Liver (tissue), 9 donors: ENCODE measurements around the gene MAP1S. TPM values are rescaled to one million over a fixed set of nuclear protein-coding genes. Genes with fewer than 3 reads are reported as not detected.

Experiments used
- DNase-seq: peaks from one replicate; pipeline ENCODE4 v3.0.0-alpha.2; 2017; ENCODE audit warnings: low spot score
- H3K27ac ChIP-seq, 2 donors: one replicate each; pipeline ENCODE4 v1.7.0; 2013; ENCODE audit warnings: inconsistent platforms in 2 of 2, low read length in 2 of 2, control low read depth in 1 of 2, low read depth in 1 of 2, mild to moderate bottlenecking in 1 of 2
- H3K27me3 ChIP-seq, 4 donors: one replicate each; pipeline versions ENCODE4 v1.6.1 to v1.7.0; 2013; ENCODE audit warnings: low read length in 3 of 4, inconsistent platforms in 1 of 4, mild to moderate bottlenecking in 1 of 4, moderate library complexity in 1 of 4; ENCODE audit not compliant: control insufficient read depth in 4 of 4, insufficient read depth in 4 of 4
- H3K36me3 ChIP-seq, 4 donors: one replicate each; pipeline versions ENCODE4 v1.6.1 to v1.7.0; 2013; ENCODE audit warnings: low read length in 3 of 4, mild to moderate bottlenecking in 3 of 4, low read depth in 1 of 4, moderate library complexity in 1 of 4; ENCODE audit not compliant: control insufficient read depth in 4 of 4, insufficient read depth in 3 of 4
- H3K4me1 ChIP-seq, 4 donors: one replicate each; pipeline versions ENCODE4 v1.6.1 to v1.7.0; 2013; ENCODE audit warnings: low read length in 3 of 4, mild to moderate bottlenecking in 3 of 4, moderate library complexity in 1 of 4; ENCODE audit not compliant: control insufficient read depth in 4 of 4, insufficient read depth in 4 of 4
- H3K4me3 ChIP-seq, 3 donors: one replicate each; pipeline versions ENCODE4 v1.6.1 to v1.7.0; 2013; ENCODE audit warnings: low read length in 3 of 3, control low read depth in 1 of 3, low read depth in 1 of 3, mild to moderate bottlenecking in 1 of 3
- H3K9ac ChIP-seq, 2 donors: one replicate each; pipeline ENCODE4 v1.7.0; 2013; ENCODE audit warnings: low read length in 2 of 2, mild to moderate bottlenecking in 2 of 2, moderate library complexity in 2 of 2, control low read depth in 1 of 2, low read depth in 1 of 2
- H3K9me3 ChIP-seq, 4 donors: one replicate each; pipeline versions ENCODE4 v1.6.1 to v1.7.0; 2013; ENCODE audit warnings: low read length in 3 of 4; ENCODE audit not compliant: control insufficient read depth in 4 of 4
- EGR1 ChIP-seq, 2 donors: IDR thresholded peaks; 2 replicates each; pipeline ENCODE4 v1.6.1; 2016 to 2018; ENCODE audit warnings: antibody characterized with exemption in 2 of 2, low read depth in 2 of 2
- FOXA2 ChIP-seq: IDR thresholded peaks from 2 replicates; pipeline ENCODE4 v1.6.1; 2016; ENCODE audit warnings: antibody characterized with exemption
- GABPA ChIP-seq, 2 donors: IDR thresholded peaks in 1 of 2; conservative IDR thresholded peaks in 1 of 2; 2 replicates each; pipeline ENCODE4 v1.6.1; 2016; ENCODE audit warnings: antibody characterized with exemption in 2 of 2, mild to moderate bottlenecking in 1 of 2, moderate library complexity in 1 of 2
- HNF4A ChIP-seq, 2 donors: conservative IDR thresholded peaks; 2 replicates each; pipeline ENCODE4 v1.6.1; 2016; ENCODE audit warnings: antibody characterized with exemption in 2 of 2, mild to moderate bottlenecking in 2 of 2
- HNF4G ChIP-seq: IDR thresholded peaks from 2 replicates; pipeline ENCODE4 v1.6.1; 2016; ENCODE audit warnings: antibody characterized with exemption
- JUND ChIP-seq, 2 donors: IDR thresholded peaks; 2 replicates each; pipeline ENCODE4 v1.6.1; 2016; ENCODE audit warnings: antibody characterized with exemption in 2 of 2
- NR2F2 ChIP-seq: IDR thresholded peaks from 2 replicates; pipeline ENCODE4 v1.6.1; 2016; ENCODE audit warnings: antibody characterized with exemption
- RXRA ChIP-seq, 2 donors: IDR thresholded peaks; 2 replicates each; pipeline ENCODE4 v1.6.1; 2017 to 2018; ENCODE audit warnings: antibody characterized with exemption in 2 of 2, mild to moderate bottlenecking in 1 of 2
- SP1 ChIP-seq: IDR thresholded peaks from 2 replicates; pipeline ENCODE4 v1.6.1; 2018; ENCODE audit warnings: antibody characterized with exemption, mild to moderate bottlenecking
- TAF1 ChIP-seq: conservative IDR thresholded peaks from 2 replicates; pipeline ENCODE4 v1.6.1; 2016; ENCODE audit warnings: antibody characterized with exemption, mild to moderate bottlenecking
- YY1 ChIP-seq: IDR thresholded peaks from 2 replicates; pipeline ENCODE4 v1.6.1; 2016; ENCODE audit warnings: antibody characterized with exemption, mild to moderate bottlenecking
- WGBS: extraction: QIAGEN DNeasy Blood & Tissue Kit; methylation state at CpG from one replicate; pipeline ENCODE4 v1.1.7; 2013; 5-methylcytosine and 5-hydroxymethylcytosine counted together
- polyA plus RNA-seq, 2 donors: library from polyadenylated mRNA; stranded (reverse) in 1 of 2; unstranded in 1 of 2; fragments of 200-250 nt in 1 of 2; fragments of >200 nt in 1 of 2; fragmentation: Nextera tagmentation in 1 of 2; extraction: Ambion mirVana in 1 of 2; gene quantifications; one replicate each; pipeline versions ENCODE4 v1.2.1 to v1.2.3, GENCODE V29; 2013 to 2015
- total RNA-seq, 2 donors: library from RNA; depleted of rRNA; stranded (reverse); fragments of >200 nt; gene quantifications; one replicate each; pipeline ENCODE4 v1.2.3, GENCODE V29; 2014
- TF ChIP-seq, protein P1 (sequence below): IDR thresholded peaks from 2 replicates; pipeline ENCODE4 v1.6.1; 2016; ENCODE audit warnings: antibody characterized with exemption
- TF ChIP-seq, protein P2 (sequence below): IDR thresholded peaks from 2 replicates; pipeline ENCODE4 v1.6.1; 2016; ENCODE audit warnings: antibody characterized with exemption, mild to moderate bottlenecking
- TF ChIP-seq, protein P3 (sequence below): IDR thresholded peaks from 2 replicates; pipeline ENCODE4 v1.6.1; 2016; ENCODE audit warnings: antibody characterized with exemption
- TF ChIP-seq, protein P4 (sequence below): fragments of 150-350 bp; IDR thresholded peaks from 2 replicates; pipeline ENCODE4 v1.5.1; 2017; ENCODE audit warnings: improper control_type of control experiment, low read depth, low read length; ENCODE audit not compliant: missing input control
- TF ChIP-seq, protein P5 (sequence below): IDR thresholded peaks from 2 replicates; pipeline ENCODE4 v1.6.1; 2016; ENCODE audit warnings: antibody characterized with exemption
- donor health status: healthy.
- donor health status: healthy.
- donor health status: healthy.
- donor health status: healthy.
- donor health status: healthy.

The MAP1S gene
- total and polyA plus RNA-seq, 4 donors: 8.2 to 20.3 (median 10.6) TPM

DNA sequence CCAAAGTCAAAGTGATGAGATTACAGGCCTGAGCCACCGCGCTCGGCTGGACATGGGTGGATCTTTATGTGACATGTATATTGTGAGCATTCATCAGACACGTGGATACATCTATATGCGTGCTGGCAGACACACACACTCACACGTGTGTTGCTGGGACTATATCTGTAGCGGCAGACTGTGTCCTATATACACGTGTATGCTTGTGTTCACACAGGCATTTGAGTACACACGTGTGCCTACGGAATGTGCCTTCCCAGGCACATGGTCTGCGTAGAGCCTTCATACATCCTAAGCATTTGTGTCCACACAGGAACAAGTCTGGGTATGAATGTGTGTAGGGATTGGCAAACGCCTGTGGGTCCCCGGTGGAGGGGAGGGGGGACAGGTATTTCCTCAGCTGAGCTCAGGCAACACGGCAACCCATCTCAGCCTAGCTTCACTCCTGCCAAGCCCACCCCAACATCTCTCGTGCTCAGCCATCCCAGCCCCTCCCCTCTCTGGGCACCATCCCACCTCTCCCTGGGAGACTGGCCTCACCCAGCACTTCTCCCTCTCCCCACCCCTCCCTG, 33.7 kb upstream of the MAP1S start:
- H3K36me3 ChIP-seq: no peaks in the 10 kb centered on the region
- 55% methylated on average over 15 of the region's 15 CpGs for WGBS
- H3K4me1 ChIP-seq: peaks cover 0 to 8% (median 1%) of the 10 kb centered on the region in 4 donors
- no peak for DNase-seq
- no peak overlapping the region for H3K4me3 ChIP-seq
- TF ChIP-seq RXRA (IDR thresholded peaks at IDR 0.05) (no peak), YY1 (no peak), HNF4A (conservative IDR thresholded peaks at IDR 0.05) (no peak), GABPA (IDR thresholded peaks at IDR 0.05 in 1 of 2, conservative IDR thresholded peaks at IDR 0.05 in 1 of 2) (no peak), TAF1 (no peak), NR2F2 (no peak), HNF4G (no peak), EGR1 (IDR thresholded peaks at IDR 0.05; ENCODE audit: low read depth in 2 of 2) (no peak)
- TF ChIP-seq, protein P1, sequence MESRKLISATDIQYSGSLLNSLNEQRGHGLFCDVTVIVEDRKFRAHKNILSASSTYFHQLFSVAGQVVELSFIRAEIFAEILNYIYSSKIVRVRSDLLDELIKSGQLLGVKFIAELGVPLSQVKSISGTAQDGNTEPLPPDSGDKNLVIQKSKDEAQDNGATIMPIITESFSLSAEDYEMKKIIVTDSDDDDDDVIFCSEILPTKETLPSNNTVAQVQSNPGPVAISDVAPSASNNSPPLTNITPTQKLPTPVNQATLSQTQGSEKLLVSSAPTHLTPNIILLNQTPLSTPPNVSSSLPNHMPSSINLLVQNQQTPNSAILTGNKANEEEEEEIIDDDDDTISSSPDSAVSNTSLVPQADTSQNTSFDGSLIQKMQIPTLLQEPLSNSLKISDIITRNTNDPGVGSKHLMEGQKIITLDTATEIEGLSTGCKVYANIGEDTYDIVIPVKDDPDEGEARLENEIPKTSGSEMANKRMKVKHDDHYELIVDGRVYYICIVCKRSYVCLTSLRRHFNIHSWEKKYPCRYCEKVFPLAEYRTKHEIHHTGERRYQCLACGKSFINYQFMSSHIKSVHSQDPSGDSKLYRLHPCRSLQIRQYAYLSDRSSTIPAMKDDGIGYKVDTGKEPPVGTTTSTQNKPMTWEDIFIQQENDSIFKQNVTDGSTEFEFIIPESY: no peak
- TF ChIP-seq, protein P2, sequence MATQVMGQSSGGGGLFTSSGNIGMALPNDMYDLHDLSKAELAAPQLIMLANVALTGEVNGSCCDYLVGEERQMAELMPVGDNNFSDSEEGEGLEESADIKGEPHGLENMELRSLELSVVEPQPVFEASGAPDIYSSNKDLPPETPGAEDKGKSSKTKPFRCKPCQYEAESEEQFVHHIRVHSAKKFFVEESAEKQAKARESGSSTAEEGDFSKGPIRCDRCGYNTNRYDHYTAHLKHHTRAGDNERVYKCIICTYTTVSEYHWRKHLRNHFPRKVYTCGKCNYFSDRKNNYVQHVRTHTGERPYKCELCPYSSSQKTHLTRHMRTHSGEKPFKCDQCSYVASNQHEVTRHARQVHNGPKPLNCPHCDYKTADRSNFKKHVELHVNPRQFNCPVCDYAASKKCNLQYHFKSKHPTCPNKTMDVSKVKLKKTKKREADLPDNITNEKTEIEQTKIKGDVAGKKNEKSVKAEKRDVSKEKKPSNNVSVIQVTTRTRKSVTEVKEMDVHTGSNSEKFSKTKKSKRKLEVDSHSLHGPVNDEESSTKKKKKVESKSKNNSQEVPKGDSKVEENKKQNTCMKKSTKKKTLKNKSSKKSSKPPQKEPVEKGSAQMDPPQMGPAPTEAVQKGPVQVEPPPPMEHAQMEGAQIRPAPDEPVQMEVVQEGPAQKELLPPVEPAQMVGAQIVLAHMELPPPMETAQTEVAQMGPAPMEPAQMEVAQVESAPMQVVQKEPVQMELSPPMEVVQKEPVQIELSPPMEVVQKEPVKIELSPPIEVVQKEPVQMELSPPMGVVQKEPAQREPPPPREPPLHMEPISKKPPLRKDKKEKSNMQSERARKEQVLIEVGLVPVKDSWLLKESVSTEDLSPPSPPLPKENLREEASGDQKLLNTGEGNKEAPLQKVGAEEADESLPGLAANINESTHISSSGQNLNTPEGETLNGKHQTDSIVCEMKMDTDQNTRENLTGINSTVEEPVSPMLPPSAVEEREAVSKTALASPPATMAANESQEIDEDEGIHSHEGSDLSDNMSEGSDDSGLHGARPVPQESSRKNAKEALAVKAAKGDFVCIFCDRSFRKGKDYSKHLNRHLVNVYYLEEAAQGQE: no peak
- TF ChIP-seq, protein P3, sequence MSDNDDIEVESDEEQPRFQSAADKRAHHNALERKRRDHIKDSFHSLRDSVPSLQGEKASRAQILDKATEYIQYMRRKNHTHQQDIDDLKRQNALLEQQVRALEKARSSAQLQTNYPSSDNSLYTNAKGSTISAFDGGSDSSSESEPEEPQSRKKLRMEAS: no peak
- H3K27ac ChIP-seq: no peak overlapping the region
- no peaks in the 10 kb centered on the region for H3K9me3 ChIP-seq
- H3K27me3 ChIP-seq: peaks cover 0 to 16% (median 5%) of the 10 kb centered on the region in 4 donors
- no peak overlapping the region for H3K9ac ChIP-seq

DNA sequence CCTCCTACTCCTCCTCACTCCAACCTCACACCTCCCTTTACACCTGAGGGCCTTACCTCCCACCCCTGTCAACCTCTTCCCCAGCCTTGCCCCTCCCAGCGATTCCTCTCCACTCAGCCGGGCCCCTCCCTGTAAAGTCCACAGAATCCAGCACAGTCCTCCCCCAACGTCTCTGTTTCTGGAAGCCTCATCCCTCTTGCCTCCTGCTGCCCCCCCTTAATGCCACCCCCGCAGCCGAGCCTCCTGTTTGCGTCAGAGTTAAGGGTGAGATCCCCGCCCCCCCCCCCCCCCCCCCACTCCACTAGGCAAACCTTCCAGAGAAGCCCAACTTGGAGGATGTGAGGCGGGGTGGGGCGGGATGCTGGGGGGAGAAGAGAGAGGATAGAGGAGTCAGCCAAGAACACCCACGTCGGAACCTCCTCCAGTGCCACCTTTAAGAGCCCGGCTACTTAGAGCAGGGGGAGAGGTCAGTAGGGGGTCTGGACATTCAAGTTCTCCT, 33.2 kb upstream of the MAP1S start:
- DNase-seq: no peak
- H3K27ac ChIP-seq: no peak overlapping the region
- no peaks in the 10 kb centered on the region for H3K9me3 ChIP-seq
- H3K4me3 ChIP-seq: no peak overlapping the region
- peaks cover 0 to 8% (median 1%) of the 10 kb centered on the region in 4 donors for H3K4me1 ChIP-seq
- TF ChIP-seq HNF4A (conservative IDR thresholded peaks at IDR 0.05) (no peak), RXRA (IDR thresholded peaks at IDR 0.05) (no peak), SP1 (no peak), GABPA (IDR thresholded peaks at IDR 0.05 in 1 of 2, conservative IDR thresholded peaks at IDR 0.05 in 1 of 2) (no peak), HNF4G (no peak), YY1 (no peak), FOXA2 (no peak), JUND (IDR thresholded peaks at IDR 0.05) (no peak)
- TF ChIP-seq, protein P3: no peak
- TF ChIP-seq, protein P4, sequence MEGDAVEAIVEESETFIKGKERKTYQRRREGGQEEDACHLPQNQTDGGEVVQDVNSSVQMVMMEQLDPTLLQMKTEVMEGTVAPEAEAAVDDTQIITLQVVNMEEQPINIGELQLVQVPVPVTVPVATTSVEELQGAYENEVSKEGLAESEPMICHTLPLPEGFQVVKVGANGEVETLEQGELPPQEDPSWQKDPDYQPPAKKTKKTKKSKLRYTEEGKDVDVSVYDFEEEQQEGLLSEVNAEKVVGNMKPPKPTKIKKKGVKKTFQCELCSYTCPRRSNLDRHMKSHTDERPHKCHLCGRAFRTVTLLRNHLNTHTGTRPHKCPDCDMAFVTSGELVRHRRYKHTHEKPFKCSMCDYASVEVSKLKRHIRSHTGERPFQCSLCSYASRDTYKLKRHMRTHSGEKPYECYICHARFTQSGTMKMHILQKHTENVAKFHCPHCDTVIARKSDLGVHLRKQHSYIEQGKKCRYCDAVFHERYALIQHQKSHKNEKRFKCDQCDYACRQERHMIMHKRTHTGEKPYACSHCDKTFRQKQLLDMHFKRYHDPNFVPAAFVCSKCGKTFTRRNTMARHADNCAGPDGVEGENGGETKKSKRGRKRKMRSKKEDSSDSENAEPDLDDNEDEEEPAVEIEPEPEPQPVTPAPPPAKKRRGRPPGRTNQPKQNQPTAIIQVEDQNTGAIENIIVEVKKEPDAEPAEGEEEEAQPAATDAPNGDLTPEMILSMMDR: no peak
- TF ChIP-seq, protein P5, sequence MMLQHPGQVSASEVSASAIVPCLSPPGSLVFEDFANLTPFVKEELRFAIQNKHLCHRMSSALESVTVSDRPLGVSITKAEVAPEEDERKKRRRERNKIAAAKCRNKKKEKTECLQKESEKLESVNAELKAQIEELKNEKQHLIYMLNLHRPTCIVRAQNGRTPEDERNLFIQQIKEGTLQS: no peak
- TF ChIP-seq, protein P2: no peak
- peaks cover 0 to 15% (median 4%) of the 10 kb centered on the region in 4 donors for H3K27me3 ChIP-seq
- no peaks in the 10 kb centered on the region for H3K36me3 ChIP-seq
- H3K9ac ChIP-seq: no peak overlapping the region
- WGBS: 4% methylated on average over 12 of the region's 12 CpGs
